Measurements from ENCODE around the gene FKRP. TPM values are rescaled to one million over a fixed set of nuclear protein-coding genes. Genes with fewer than 3 reads are reported as not detected.

Gene FKRP
- total and polyA plus RNA-seq, 8 donors, result 6.0 to 76.3 (median 9.7) TPM

- intact Hi-C loops (cut with DNase I; ENCODE audit: low total_unique reads), result no loop called here
- WGBS, 5 donors, result 5 to 18% (median 6%) methylated on average over 18 to 20 of the region's 20 CpGs
Observed at GRCh38 chr19:46786236-46787039, 40.6 kb downstream of the FKRP start.

GRCh38 chr19:46787040-46787330 lies 41.1 kb downstream of the FKRP start:
- peak overlapping the region; percentile 63 to 83 (median 78) for H3K4me3 ChIP-seq
- H3K9me3 ChIP-seq, result no peaks in the 10 kb centered on the region
- peaks cover 11 to 21% (median 18%) of the 10 kb centered on the region in 4 donors for H3K36me3 ChIP-seq
- H3K27me3 ChIP-seq, result no peaks in the 10 kb centered on the region
- H3K27ac ChIP-seq, result peak overlapping the region; percentile 86 to 92 (median 89)
- WGBS, 5 donors, result 0 to 7% (median 1%) methylated on average over 5 of the region's 5 CpGs
- TF ChIP-seq EP300 (IDR thresholded peaks at IDR 0.05) (no peak), POLR2A (IDR thresholded peaks at IDR 0.05) (no peak), POLR2AphosphoS5 (IDR thresholded peaks at IDR 0.05) (no peak), CTCF (IDR thresholded peaks at IDR 0.05) (no peak)
- intact Hi-C loops (cut with DNase I; ENCODE audit: low total_unique reads), result no loop called here
- DNase-seq, result no peak
- H3K4me1 ChIP-seq, result peaks cover 23 to 66% (median 55%) of the 10 kb centered on the region in 4 donors

More at GRCh38 chr19:46786236-46787039, 40.6 kb downstream of the FKRP start:
- peak overlapping the region; percentile 63 to 83 (median 78) for H3K4me3 ChIP-seq
- peak overlapping the region; percentile 86 to 92 (median 89) for H3K27ac ChIP-seq
- DNase-seq, result peak; percentile 67 to 89
- no peak for TF ChIP-seq EP300 (IDR thresholded peaks at IDR 0.05)
- peak in 2 of 3 donors; percentile 83 to 85 for TF ChIP-seq POLR2AphosphoS5 (IDR thresholded peaks at IDR 0.05)
- no peaks in the 10 kb centered on the region for H3K9me3 ChIP-seq
- peaks cover 16 to 26% (median 24%) of the 10 kb centered on the region in 4 donors for H3K36me3 ChIP-seq
- no peaks in the 10 kb centered on the region for H3K27me3 ChIP-seq
- peaks cover 23 to 66% (median 55%) of the 10 kb centered on the region in 4 donors for H3K4me1 ChIP-seq

- Histone ChIP-seq H3K36me3 (peaks cover 5 to 15% (median 12%) of the 10 kb centered on the region in 4 donors), H3K27ac (peak overlapping the region; percentile 86 to 92 (median 89)), H3K4me1 (peaks cover 23 to 62% (median 52%) of the 10 kb centered on the region in 4 donors), H3K4me3 (peak overlapping the region; percentile 63 to 83 (median 78)), H3K9me3 (no peaks in the 10 kb centered on the region), H3K27me3 (no peaks in the 10 kb centered on the region)
- intact Hi-C loops (cut with DNase I; ENCODE audit: low total_unique reads), result no loop called here
- 0 to 1% (median 0%) methylated on average over 38 to 80 of the region's 80 CpGs for WGBS, 5 donors
- peak; percentile 55 to 82 for DNase-seq
- TF ChIP-seq POLR2AphosphoS5 (IDR thresholded peaks at IDR 0.05) (peak in 2 of 3 donors; percentile 37 to 39), EP300 (IDR thresholded peaks at IDR 0.05) (no peak)
Observed at GRCh38 chr19:46787331-46788261, 41.7 kb downstream of the FKRP start.

- TF ChIP-seq POLR2AphosphoS5 (IDR thresholded peaks at IDR 0.05) (peak; percentile 80 to 99 (median 99)), POLR2A (IDR thresholded peaks at IDR 0.05) (peak in 2 of 4 donors; percentile 71 to 94), CTCF (IDR thresholded peaks at IDR 0.05) (no peak), EP300 (IDR thresholded peaks at IDR 0.05) (no peak)
- H3K9me3 ChIP-seq, result no peaks in the 10 kb centered on the region
- 0 to 1% (median 1%) methylated on average over 16 to 46 of the region's 46 CpGs for WGBS, 5 donors
- peaks cover 0 to 7% (median 4%) of the 10 kb centered on the region in 4 donors for H3K36me3 ChIP-seq
- H3K27me3 ChIP-seq, result no peaks in the 10 kb centered on the region
- H3K4me1 ChIP-seq, result peaks cover 23 to 56% (median 44%) of the 10 kb centered on the region in 4 donors
- DNase-seq, result peak; percentile 97
- peak within 1 kb of the TSS; percentile 63 to 83 (median 78) for H3K4me3 ChIP-seq
- H3K27ac ChIP-seq, result peak within 1 kb of the TSS; percentile 86 to 92 (median 89)
- intact Hi-C loops (cut with DNase I; ENCODE audit: low total_unique reads), result no loop called here
Observed at GRCh38 chr19:46788262-46788967, 42.6 kb downstream of the FKRP start, which contains the start of gene SLC1A5. Gene SLC1A5 (minus strand): TSS chr19:46788594. CDS start chr19:46787965, 629 bp downstream.

Measured in stomach (tissue), 9 donors.